Neural progenitor cell (in vitro differentiated cells): Measurements from ENCODE around the gene SAMD4A. TPM values are rescaled to one million over a fixed set of nuclear protein-coding genes. Genes with fewer than 3 reads are reported as not detected.
A peak's percentile ranks its signal among the peaks of the same experiment; 100 is the strongest.

Experiments used
- DNase-seq: peaks from one replicate; pipeline ENCODE4 v3.0.0-alpha.2; 2016; ENCODE audit warnings: low spot score
- H2AFZ ChIP-seq: fragments of 200-600 bp; sonication (generic); replicated peaks from 2 replicates; pipeline ENCODE4 v1.6.1; 2016; ENCODE audit warnings: antibody characterized with exemption
- H3F3A ChIP-seq: fragments of 200-600 bp; sonication (generic); 2 replicates; pipeline ENCODE4 v1.6.1; 2016; ENCODE audit warnings: antibody characterized with exemption, low read depth
- H3K27ac ChIP-seq: fragments of 200-600 bp; sonication (generic); 2 replicates; pipeline ENCODE4 v1.5.1; 2016; ENCODE audit warnings: mild to moderate bottlenecking
- H3K27me3 ChIP-seq: fragments of 200-600 bp; sonication (generic); 2 replicates; pipeline ENCODE4 v1.6.1; 2016; ENCODE audit warnings: mild to moderate bottlenecking, moderate library complexity
- H3K36me3 ChIP-seq: fragments of 200-600 bp; sonication (generic); 2 replicates; pipeline ENCODE4 v1.5.1; 2016
- H3K4me1 ChIP-seq: fragments of 200-600 bp; sonication (generic); 2 replicates; pipeline ENCODE4 v1.6.1; 2016; ENCODE audit warnings: mixed run types
- H3K4me2 ChIP-seq: fragments of 200-600 bp; sonication (generic); 2 replicates; pipeline ENCODE4 v1.6.1; 2016
- H3K4me3 ChIP-seq: fragments of 200-600 bp; sonication (generic); 2 replicates; pipeline ENCODE4 v1.5.1; 2016
- H3K79me2 ChIP-seq: fragments of 200-600 bp; sonication (generic); 2 replicates; pipeline ENCODE4 v1.6.1; 2016; ENCODE audit warnings: low read depth
- H3K9ac ChIP-seq: fragments of 200-600 bp; sonication (generic); 2 replicates; pipeline ENCODE4 v1.6.1; 2016
- H3K9me3 ChIP-seq: fragments of 200-600 bp; sonication (generic); 2 replicates; pipeline ENCODE4 v1.5.1; 2016; ENCODE audit warnings: low read depth
- H4K20me1 ChIP-seq: fragments of 200-600 bp; sonication (generic); 2 replicates; pipeline ENCODE4 v1.6.1; 2016; ENCODE audit warnings: low read depth
- H3K27ac Mint-ChIP-seq: 3 replicates; pipeline ENCODE4 v1.8.0; 2021; ENCODE audit warnings: mixed read lengths
- H3K27me3 Mint-ChIP-seq: 2 replicates; pipeline ENCODE4 v1.8.0; 2022; ENCODE audit warnings: low read depth, mild to moderate bottlenecking, inconsistent platforms, moderate library complexity, mixed read lengths; ENCODE audit not compliant: insufficient read depth
- H3K36me3 Mint-ChIP-seq: 3 replicates; pipeline ENCODE4 v1.8.0; 2021; ENCODE audit warnings: mixed read lengths
- H3K4me1 Mint-ChIP-seq: 3 replicates; pipeline ENCODE4 v1.8.0; 2021; ENCODE audit warnings: mixed read lengths
- H3K4me3 Mint-ChIP-seq: 3 replicates; pipeline ENCODE4 v1.8.0; 2021; ENCODE audit warnings: mild to moderate bottlenecking, moderate library complexity, mixed read lengths
- H3K9me3 Mint-ChIP-seq: 3 replicates; pipeline ENCODE4 v1.8.0; 2020; ENCODE audit warnings: mixed read lengths
- CTCF ChIP-seq: fragments of 200-600 bp; sonication (generic); IDR thresholded peaks from 2 replicates; pipeline ENCODE4 v1.5.1; 2017; ENCODE audit warnings: antibody characterized with exemption, mild to moderate bottlenecking
- EZH2 ChIP-seq: fragments of 200-600 bp; sonication (generic); IDR thresholded peaks from 2 replicates; pipeline ENCODE4 v1.6.1; 2017; ENCODE audit warnings: antibody characterized with exemption, mild to moderate bottlenecking, moderate library complexity
- EZH2phosphoT487 ChIP-seq: fragments of 200-600 bp; sonication (generic); IDR thresholded peaks from 2 replicates; pipeline ENCODE4 v1.6.1; 2017; ENCODE audit warnings: antibody characterized with exemption
- total RNA-seq: library from RNA; depleted of rRNA; stranded (reverse); fragments of >200 nt; gene quantifications from 2 replicates; pipeline ENCODE4 v1.2.3, GENCODE V29; 2015; ENCODE audit warnings: low replicate concordance

SAMD4A gene
- total RNA-seq, 1 donor from 2014 or later, result 4.3 TPM

- no peaks in the 10 kb centered on the region for H3K27me3 ChIP-seq
- peaks cover 13% of the 10 kb centered on the region for H3F3A ChIP-seq
- H3K27ac Mint-ChIP-seq, result peak overlapping the region; percentile 90
- no peak overlapping the region for H2AFZ ChIP-seq
- no peak overlapping the region for H3K9ac ChIP-seq
- no peak overlapping the region for H3K27ac ChIP-seq
- H3K4me1 ChIP-seq, result peaks cover 21% of the 10 kb centered on the region
- peak overlapping the region; percentile 68 for H3K4me3 Mint-ChIP-seq
- peaks cover 37% of the 10 kb centered on the region for H3K4me1 Mint-ChIP-seq
- peak overlapping the region; percentile 52 for H3K4me2 ChIP-seq
- no peaks in the 10 kb centered on the region for H3K36me3 Mint-ChIP-seq
- H3K9me3 Mint-ChIP-seq, result peaks cover 5% of the 10 kb centered on the region
- peak; percentile 44 for DNase-seq
- peaks cover 7% of the 10 kb centered on the region for H3K27me3 Mint-ChIP-seq
- no peak overlapping the region for H3K4me3 ChIP-seq
- H3K9me3 ChIP-seq, result no peaks in the 10 kb centered on the region
- H4K20me1 ChIP-seq, result no peaks in the 10 kb centered on the region
- TF ChIP-seq CTCF (no peak), EZH2phosphoT487 (no peak), EZH2 (no peak)
- no peaks in the 10 kb centered on the region for H3K79me2 ChIP-seq
- H3K36me3 ChIP-seq, result no peaks in the 10 kb centered on the region
Measured at GRCh38 chr14:54818201-54819133, 251.5 kb downstream of the SAMD4A start.

DNA sequence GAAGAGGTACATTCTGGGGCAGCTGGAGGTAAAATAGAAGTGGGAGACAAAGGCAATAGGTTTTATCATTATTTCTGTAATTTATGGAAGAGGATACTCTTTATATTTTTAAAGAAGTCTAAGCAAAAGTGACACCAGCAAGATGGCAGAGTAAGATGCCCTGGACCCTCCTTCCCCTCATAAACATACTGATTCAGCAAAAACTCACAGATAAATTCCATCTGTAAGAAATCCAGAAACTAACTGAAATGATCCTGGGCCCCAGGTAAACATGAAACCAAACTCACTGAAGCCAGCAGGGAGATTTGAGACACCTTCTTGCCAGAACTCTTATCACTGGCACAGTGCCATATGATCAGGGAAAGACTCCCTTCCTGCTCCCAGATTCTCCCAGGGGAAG, 255.8 kb downstream of the SAMD4A start:
- Mint-ChIP-seq H3K4me1 (peaks cover 25% of the 10 kb centered on the region), H3K4me3 (no peak overlapping the region), H3K27ac (no peak overlapping the region), H3K27me3 (peaks cover 2% of the 10 kb centered on the region), H3K36me3 (no peaks in the 10 kb centered on the region), H3K9me3 (peaks cover 22% of the 10 kb centered on the region)
- Histone ChIP-seq H3K4me3 (no peak overlapping the region), H2AFZ (no peak overlapping the region), H3F3A (peaks cover 11% of the 10 kb centered on the region), H3K9me3 (peaks cover 5% of the 10 kb centered on the region), H3K27me3 (no peaks in the 10 kb centered on the region), H3K4me1 (peaks cover 16% of the 10 kb centered on the region), H3K36me3 (no peaks in the 10 kb centered on the region), H3K27ac (no peak overlapping the region), H3K4me2 (no peak overlapping the region), H3K9ac (no peak overlapping the region), H3K79me2 (no peaks in the 10 kb centered on the region), H4K20me1 (no peaks in the 10 kb centered on the region)
- no peak for DNase-seq
- TF ChIP-seq EZH2 (no peak), CTCF (no peak), EZH2phosphoT487 (no peak)

GRCh38 chr14:54823757-54824549, 257.0 kb downstream of the SAMD4A start:
- H3K9me3 ChIP-seq, result peaks cover 5% of the 10 kb centered on the region
- no peaks in the 10 kb centered on the region for H3F3A ChIP-seq
- H3K79me2 ChIP-seq, result no peaks in the 10 kb centered on the region
- H3K4me2 ChIP-seq, result no peak overlapping the region
- no peak overlapping the region for H3K4me3 Mint-ChIP-seq
- no peak overlapping the region for H2AFZ ChIP-seq
- no peak for TF ChIP-seq EZH2
- TF ChIP-seq EZH2phosphoT487, result no peak
- no peak for TF ChIP-seq CTCF
- peaks cover 13% of the 10 kb centered on the region for H3K4me1 Mint-ChIP-seq
- no peak for DNase-seq
- peaks cover 4% of the 10 kb centered on the region for H3K4me1 ChIP-seq
- H3K36me3 Mint-ChIP-seq, result no peaks in the 10 kb centered on the region
- H4K20me1 ChIP-seq, result no peaks in the 10 kb centered on the region
- H3K27ac ChIP-seq, result no peak overlapping the region
- H3K9me3 Mint-ChIP-seq, result peaks cover 22% of the 10 kb centered on the region
- no peaks in the 10 kb centered on the region for H3K36me3 ChIP-seq
- no peak overlapping the region for H3K4me3 ChIP-seq
- no peak overlapping the region for H3K27ac Mint-ChIP-seq
- H3K27me3 ChIP-seq, result no peaks in the 10 kb centered on the region
- H3K9ac ChIP-seq, result no peak overlapping the region
- peaks cover 2% of the 10 kb centered on the region for H3K27me3 Mint-ChIP-seq
